Thyroid gland (tissue), 4 donors: Measurements from ENCODE around the gene OR6C2. TPM values are rescaled to one million over a fixed set of nuclear protein-coding genes. Genes with fewer than 3 reads are reported as not detected.
"Not testable (repeated sequence)": the region's sequence is repeated elsewhere in the genome, so short reads cannot be mapped to it uniquely, and the experiment has no call there.

ENCODE experiments used
- DNase-seq, 2 donors: peaks; one replicate each; pipeline ENCODE4 v3.0.0-alpha.2; 2019
- H3K27ac ChIP-seq, 3 donors: fragments of 200-600 bp; sonication (generic); 1 replicate in 2 of 3; 2 replicates in 1 of 3; pipeline ENCODE4 v1.5.1; 2016 to 2019; ENCODE audit warnings: mild to moderate bottlenecking in 1 of 3, moderate library complexity in 1 of 3
- H3K27me3 ChIP-seq: fragments of 200-600 bp; sonication (generic); one replicate; pipeline ENCODE4 v1.5.1; 2019
- H3K36me3 ChIP-seq, 2 donors: fragments of 200-600 bp; sonication (generic); one replicate each; pipeline ENCODE4 v1.5.1; 2016 to 2019
- H3K4me1 ChIP-seq, 2 donors: fragments of 200-600 bp; sonication (generic); one replicate each; pipeline ENCODE4 v1.5.1; 2017 to 2019
- H3K4me3 ChIP-seq, 3 donors: fragments of 200-600 bp; sonication (generic); replicated peaks in 1 of 3; 1 replicate in 2 of 3; 2 replicates in 1 of 3; pipeline ENCODE4 v1.5.1; 2016; ENCODE audit warnings: mild to moderate bottlenecking in 1 of 3
- H3K9me3 ChIP-seq: fragments of 200-600 bp; sonication (generic); one replicate; pipeline ENCODE4 v1.5.1; 2017
- CTCF ChIP-seq, 6 experiments: fragments of 200-600 bp in 3 of 6; fragments of 450-650 bp in 3 of 6; sonication (generic) in 3 of 6; IDR thresholded peaks; one replicate each; pipeline ENCODE4 v1.5.1; 2016 to 2019; ENCODE audit warnings: antibody characterized with exemption in 6 of 6, mild to moderate bottlenecking in 2 of 6, inconsistent platforms in 1 of 6, moderate library complexity in 1 of 6
- POLR2A ChIP-seq, 2 donors: fragments of 450-650 bp; IDR thresholded peaks; one replicate each; pipeline ENCODE4 v1.6.1; 2017; ENCODE audit warnings: antibody characterized with exemption in 2 of 2, mild to moderate bottlenecking in 2 of 2, moderate library complexity in 1 of 2
- WGBS, 2 donors: methylation state at CpG; one replicate each; pipeline ENCODE4 v1.1.5; 2017; 5-methylcytosine and 5-hydroxymethylcytosine counted together
- intact Hi-C: fragments of 100-400 bp; cut with DNase I; formaldehyde crosslinking; loops from one replicate; pipeline ENCODE4 v1.15.1; 2023
- total RNA-seq, 4 donors: library from RNA; depleted of rRNA; stranded (reverse); fragments of >200 nt; gene quantifications; one replicate each; pipeline ENCODE4 v1.2.3, GENCODE V29; 2016

OR6C2 gene
- not detected for total RNA-seq

- H3K27ac ChIP-seq = no peak within 1 kb of the TSS
- no peaks in the 10 kb centered on the region for H3K36me3 ChIP-seq
- H3K4me1 ChIP-seq = no peaks in the 10 kb centered on the region
- intact Hi-C loops = no loop called here
- no peaks in the 10 kb centered on the region for H3K27me3 ChIP-seq
- no peaks in the 10 kb centered on the region for H3K9me3 ChIP-seq
- 26 to 37% methylated on average over 2 of the region's 2 CpGs for WGBS, 2 donors
- no peak for DNase-seq
- TF ChIP-seq CTCF (IDR thresholded peaks at IDR 0.05) = no peak
- no peak for TF ChIP-seq POLR2A (IDR thresholded peaks at IDR 0.05)
- H3K4me3 ChIP-seq = no peak within 1 kb of the TSS
Observed at GRCh38 chr12:55443776-55444175, at the start of gene OR6C2. Gene OR6C2 (plus strand): TSS chr12:55444076. CDS start chr12:55452214, 8,138 bp downstream.

- intact Hi-C loops = no loop called here
- DNase-seq = no peak
- Histone ChIP-seq H3K36me3 (no peaks in the 10 kb centered on the region), H3K27ac (no peak overlapping the region), H3K4me1 (no peaks in the 10 kb centered on the region), H3K27me3 (no peaks in the 10 kb centered on the region), H3K9me3 (no peaks in the 10 kb centered on the region), H3K4me3 (no peak overlapping the region)
- 83 to 90% methylated on average over 1 of the region's 1 CpG for WGBS, 2 donors
- TF ChIP-seq CTCF (IDR thresholded peaks at IDR 0.05) (no peak), POLR2A (IDR thresholded peaks at IDR 0.05) (no peak)
Observed at GRCh38 chr12:55396326-55396725, 47.5 kb upstream of the OR6C2 start.

- no peak within 1 kb of the TSS for H3K27ac ChIP-seq
- intact Hi-C loops = no loop called here
- no peak for DNase-seq
- TF ChIP-seq CTCF (IDR thresholded peaks at IDR 0.05) (no peak), POLR2A (IDR thresholded peaks at IDR 0.05) (no peak)
- H3K27me3 ChIP-seq = no peaks in the 10 kb centered on the region
- H3K36me3 ChIP-seq = no peaks in the 10 kb centered on the region
- no peaks in the 10 kb centered on the region for H3K9me3 ChIP-seq
- WGBS, 2 donors = 92 to 93% methylated on average over 1 of the region's 1 CpG
- no peak within 1 kb of the TSS for H3K4me3 ChIP-seq
- no peaks in the 10 kb centered on the region for H3K4me1 ChIP-seq
Observed at GRCh38 chr12:55400229-55400628, 43.6 kb upstream of the OR6C2 start, which contains the start of gene OR6C65. Gene OR6C65 (plus strand): TSS chr12:55400529. CDS start chr12:55400529, 0 bp downstream.

GRCh38 chr12:55407866-55408265, 36.0 kb upstream of the OR6C2 start:
- Histone ChIP-seq H3K27ac (no peak overlapping the region), H3K9me3 (no peaks in the 10 kb centered on the region), H3K27me3 (no peaks in the 10 kb centered on the region), H3K4me3 (no peak overlapping the region), H3K4me1 (no peaks in the 10 kb centered on the region), H3K36me3 (no peaks in the 10 kb centered on the region)
- WGBS, 2 donors = 74 to 75% methylated on average over 1 of the region's 1 CpG
- no peak for TF ChIP-seq CTCF (IDR thresholded peaks at IDR 0.05)
- TF ChIP-seq POLR2A (IDR thresholded peaks at IDR 0.05) = no peak
- DNase-seq = no peak
- intact Hi-C loops = no loop called here

GRCh38 chr12:55409133-55409532, 34.7 kb upstream of the OR6C2 start:
- H3K4me1 ChIP-seq, H3K27ac ChIP-seq, DNase-seq, H3K9me3 ChIP-seq, H3K27me3 ChIP-seq, intact Hi-C loops, H3K36me3 ChIP-seq, H3K4me3 ChIP-seq: not testable (repeated sequence)
- 95 to 96% methylated on average over 1 of the region's 1 CpG for WGBS, 2 donors

- H3K4me3 ChIP-seq, H3K27ac ChIP-seq, H3K4me1 ChIP-seq, H3K36me3 ChIP-seq, DNase-seq, intact Hi-C loops, H3K9me3 ChIP-seq, H3K27me3 ChIP-seq: not testable (repeated sequence)
- WGBS, 2 donors = 90 to 96% methylated on average over 12 to 15 of the region's 15 CpGs
Observed at GRCh38 chr12:55412138-55412537, 31.7 kb upstream of the OR6C2 start.

- H3K9me3 ChIP-seq, H3K4me3 ChIP-seq, H3K27ac ChIP-seq, H3K27me3 ChIP-seq, H3K36me3 ChIP-seq, intact Hi-C loops, H3K4me1 ChIP-seq: not testable (repeated sequence)
- 80 to 91% methylated on average over 4 to 5 of the region's 6 CpGs for WGBS, 2 donors
- DNase-seq = peak; percentile 4 to 18
Observed at GRCh38 chr12:55413498-55414388, 30.1 kb upstream of the OR6C2 start.

- H3K9me3 ChIP-seq, H3K4me1 ChIP-seq, H3K4me3 ChIP-seq, H3K27me3 ChIP-seq, intact Hi-C loops, H3K27ac ChIP-seq, H3K36me3 ChIP-seq: not testable (repeated sequence)
- WGBS, 2 donors = 53 to 66% methylated on average over 5 to 10 of the region's 11 CpGs
- peak in 1 of 2 donors; percentile 3 for DNase-seq
Observed at GRCh38 chr12:55414396-55414823, 29.5 kb upstream of the OR6C2 start.

- H3K4me1 ChIP-seq, DNase-seq, H3K27me3 ChIP-seq, H3K27ac ChIP-seq, H3K9me3 ChIP-seq, H3K4me3 ChIP-seq, H3K36me3 ChIP-seq, intact Hi-C loops: not testable (repeated sequence)
- 3 to 7% methylated on average over 6 to 12 of the region's 34 CpGs for WGBS, 2 donors
Observed at GRCh38 chr12:55414889-55415288, 29.0 kb upstream of the OR6C2 start.
